ENCODE results near the gene NGF. TPM values are rescaled to one million over a fixed set of nuclear protein-coding genes. Genes with fewer than 3 reads are reported as not detected.

Gene NGF
- total and polyA plus RNA-seq, 2 of the 8 experiments (the other 6 are each of a cell fraction or from before 2014, with no cell fraction given), result 1.6 TPM; not detected in 1

- Histone ChIP-seq H3K27me3 (replicated peaks in 1 of 4; ENCODE audit: control insufficient read depth in 3 of 4, extremely low read depth in 1 of 4, insufficient read depth in 3 of 4, low read length in 3 of 4) (no peaks in the 10 kb centered on the region; a peak in 1 of 7 replicates), H3K23me2 (ENCODE audit: low read depth, low read length) (no peaks in the 10 kb centered on the region), H2AK5ac (ENCODE audit: low read depth, low read length) (no peak overlapping the region), H3K56ac (replicated peaks; ENCODE audit: insufficient read length, low read depth, low read length) (no peak overlapping the region), H4K8ac (ENCODE audit: extremely low read depth, insufficient read depth, low read length) (no peak overlapping the region), H3K9ac (replicated peaks in 1 of 4; ENCODE audit: extremely low read depth in 1 of 4, low read depth in 3 of 4, low read length in 3 of 4) (no peak overlapping the region), H3K23ac (ENCODE audit: insufficient read length) (no peak overlapping the region), H3K79me2 (ENCODE audit: control insufficient read depth in 1 of 2, insufficient read depth in 2 of 2, low read length in 2 of 2) (no peaks in the 10 kb centered on the region), H3K36me3 (ENCODE audit: control insufficient read depth in 2 of 4, insufficient read depth in 4 of 4, low read length in 3 of 4) (no peaks in the 10 kb centered on the region), H3K79me1 (ENCODE audit: low read depth, low read length) (no peaks in the 10 kb centered on the region), H3K4me2 (ENCODE audit: insufficient read depth in 1 of 2, low read depth in 2 of 2, low read length in 2 of 2) (no peak overlapping the region), H2AFZ (ENCODE audit: low read length) (no peak overlapping the region), H3K4ac (replicated peaks; ENCODE audit: insufficient read length, low read depth, low read length) (no peak overlapping the region), H2BK15ac (ENCODE audit: low read length) (no peak overlapping the region), H2BK120ac (replicated peaks; ENCODE audit: low read depth, low read length) (no peak overlapping the region), H2BK5ac (ENCODE audit: low read depth, low read length) (no peak overlapping the region), H4K91ac (replicated peaks; ENCODE audit: insufficient read length, low read length) (no peak overlapping the region), H3K27ac (ENCODE audit: low read depth, low read length) (no peak overlapping the region), H4K20me1 (replicated peaks in 1 of 2; ENCODE audit: control insufficient read depth in 1 of 2, insufficient read depth in 2 of 2, low read length in 2 of 2) (no peaks in the 10 kb centered on the region), H3K4me3 (ENCODE audit: extremely low read depth in 1 of 4, insufficient read depth in 2 of 4, low read depth in 3 of 4, low read length in 4 of 4) (no peak overlapping the region), H3K18ac (ENCODE audit: extremely low read depth, low read length) (no peak overlapping the region), H2BK12ac (ENCODE audit: low read depth, low read length) (no peak overlapping the region), H4K5ac (ENCODE audit: insufficient read length, low read depth, low read length) (no peak overlapping the region), H3K9me3 (ENCODE audit: insufficient read depth in 2 of 2, low read depth in 1 of 2, low read length in 1 of 2) (peaks cover 5 to 7% of the 10 kb centered on the region in 2 experiments; a peak in 3 of 4 replicates), H3K4me1 (replicated peaks in 1 of 4; ENCODE audit: control insufficient read depth in 3 of 4, insufficient read depth in 4 of 4, low read length in 3 of 4) (no peaks in the 10 kb centered on the region), H3K14ac (ENCODE audit: insufficient read length) (no peak overlapping the region), H2BK20ac (ENCODE audit: low read length) (no peak overlapping the region)
- TF ChIP-seq CTBP2 (IDR thresholded peaks at IDR 0.05; ENCODE audit: borderline replicate concordance, insufficient read depth, insufficient read length, low read length), result no peak
- no peak for TF ChIP-seq EP300 (IDR thresholded peaks at IDR 0.05; ENCODE audit: borderline replicate concordance in 1 of 2, low read depth in 2 of 2, low read length in 2 of 2)
- CTCF ChIA-PET (ENCODE audit: partially characterized antibody), result interaction anchor here (0.6 to 1.3 kb wide), 4 partner anchors 10 to 75 kb away, joined by 3 to 5 read pairs (median 3); no protein-coding TSS in a partner anchor
- DNase-seq (ENCODE audit: low read depth in 1 of 2, low spot score in 2 of 2), result no peak
- WGBS, 2 experiments (ENCODE audit: extremely low coverage in 1 of 2, insufficient coverage in 1 of 2, insufficient read length in 1 of 2, insufficient replicate concordance in 2 of 2, low coverage in 1 of 2, low lambda C conversion rate in 2 of 2, missing lambda C conversion rate in 1 of 2), result 88% methylated on average over 8 of the region's 8 CpGs; no CpG with 5 or more reads in 1 of the 2 experiments
- no peak for FAIRE-seq
- POLR2A ChIA-PET (ENCODE audit: partially characterized antibody), result no interaction called here
These were observed 58.0 kb downstream of the NGF start for GRCh38 chr1:115280064-115280463.

Measured in H1 (cell line).